HepG2 (cell line): ENCODE results near the gene MFAP4. TPM values are rescaled to one million over a fixed set of nuclear protein-coding genes. Genes with fewer than 3 reads are reported as not detected.

Experiments
- ATAC-seq: fragments of 200-7000 bp; cut with Tn5 transposase; 3 replicates; pipeline ENCODE4 v1.9.1; 2020; ENCODE audit warnings: mild to moderate bottlenecking, moderate library complexity
- BruUV-seq: library from RNA; stranded (reverse); fragments of 400-500 nt; replicated peaks from 2 replicates; lab custom pipeline; 2021; lab: Mats Ljungman, UMichigan
- CTCF ChIA-PET: fragments of 300-600 bp; formaldehyde crosslinking; extraction: SDS; loops from one replicate; lab custom pipeline; 2021; ENCODE audit warnings: low total read pairs, inconsistent platforms, low intra/inter-chr PET ratio; lab: Yijun Ruan, JAX
- POLR2A ChIA-PET: fragments of 350-600 bp; sonication (Branson Sonifier 250); formaldehyde crosslinking; loops from one replicate; lab custom pipeline; 2020; ENCODE audit warnings: antibody characterized with exemption, inconsistent platforms; lab: Yijun Ruan, JAX
- DNase-seq: peaks from one replicate; pipeline ENCODE4 v3.0.0-alpha.2; 2015; ENCODE audit warnings: low spot score
- FAIRE-seq: peaks from 3 replicates; lab custom pipeline; 2011; peaks lifted over from hg19 to GRCh38; lab: Jason Lieb, UNC
- H2AFZ ChIP-seq: one replicate; pipeline ENCODE4 v1.6.1; 2011; ENCODE audit warnings: low read length, inconsistent platforms
- H3K27ac ChIP-seq: fragments of 300-600 bp; 3 replicates; pipeline ENCODE4 v1.8.0; 2011; ENCODE audit warnings: mixed run types, mild to moderate bottlenecking, mixed read lengths, low read length, inconsistent platforms; ENCODE audit not compliant: insufficient read depth; ENCODE audit errors: extremely low read length
- H3K27me3 ChIP-seq, 2 experiments: fragments of 200-600 bp in 1 of 2; 2 replicates in 1 of 2; 3 replicates in 1 of 2; pipeline versions ENCODE4 v1.6.0 to v1.8.0; 2011; ENCODE audit warnings: low read length in 2 of 2, mild to moderate bottlenecking in 2 of 2, moderate library complexity in 2 of 2, inconsistent platforms in 1 of 2; ENCODE audit not compliant: insufficient read depth in 2 of 2, control insufficient read depth in 1 of 2
- H3K36me3 ChIP-seq, 2 experiments: fragments of 200-600 bp in 1 of 2; replicated peaks in 1 of 2; 2 replicates in 1 of 2; 3 replicates in 1 of 2; pipeline versions ENCODE4 v1.5.1 to v1.8.0; 2011; ENCODE audit warnings: low read length in 2 of 2, inconsistent platforms in 1 of 2; ENCODE audit not compliant: insufficient read depth in 2 of 2, control insufficient read depth in 1 of 2
- H3K4me1 ChIP-seq: 2 replicates; pipeline ENCODE4 v1.5.1; 2012; ENCODE audit warnings: low read length, inconsistent platforms; ENCODE audit not compliant: insufficient read depth
- H3K4me2 ChIP-seq: 2 replicates; pipeline ENCODE4 v1.6.0; 2011; ENCODE audit warnings: low read depth, low read length, inconsistent platforms
- H3K4me3 ChIP-seq, 3 experiments: fragments of 200-600 bp in 1 of 3; sonication (generic), shearing (Covaris generic) in 1 of 3; replicated peaks in 1 of 3; 2 replicates each; pipeline ENCODE4 v1.5.1; 2011 to 2016; ENCODE audit warnings: low read length in 3 of 3, inconsistent platforms in 2 of 3, low read depth in 2 of 3, mild to moderate bottlenecking in 2 of 3, control low read depth in 1 of 3, mixed read lengths in 1 of 3; ENCODE audit not compliant: insufficient read depth in 1 of 3
- H3K79me2 ChIP-seq: one replicate; pipeline ENCODE4 v1.6.1; 2011; ENCODE audit warnings: low read length, inconsistent platforms; ENCODE audit not compliant: insufficient read depth
- H3K9ac ChIP-seq: 2 replicates; pipeline ENCODE4 v1.6.0; 2011; ENCODE audit warnings: mild to moderate bottlenecking, low read depth, low read length, inconsistent platforms; ENCODE audit not compliant: insufficient read depth
- H3K9me3 ChIP-seq: 2 replicates; pipeline ENCODE4 v1.5.1; 2012; ENCODE audit warnings: mild to moderate bottlenecking, low read length
- H4K20me1 ChIP-seq: 2 replicates; pipeline ENCODE4 v1.6.0; 2011; ENCODE audit warnings: inconsistent platforms, mild to moderate bottlenecking, low read length, moderate library complexity; ENCODE audit not compliant: insufficient read depth
- ARID3A ChIP-seq: IDR thresholded peaks from 2 replicates; pipeline ENCODE4 v1.6.1; 2012; ENCODE audit warnings: low read depth, low read length, improper control_type of control experiment
- ARID4A ChIP-seq: sonication (generic); formaldehyde crosslinking; IDR thresholded peaks from 2 replicates; pipeline ENCODE4 v1.5.0; 2020; ENCODE audit warnings: mild to moderate bottlenecking, missing genetic modification reagents, borderline replicate concordance
- FUBP1 ChIP-seq: sonication (generic); formaldehyde crosslinking; IDR thresholded peaks from 2 replicates; pipeline ENCODE4 v1.5.1; 2020; ENCODE audit warnings: missing genetic modification reagents, mild to moderate bottlenecking, borderline replicate concordance
- HNRNPLL ChIP-seq: fragments of 200-400 bp; formaldehyde crosslinking; IDR thresholded peaks from 2 replicates; pipeline ENCODE4 v1.6.1; 2017; ENCODE audit warnings: mild to moderate bottlenecking, low read depth, low read length; ENCODE audit not compliant: poor library complexity, severe bottlenecking
- IKZF5 ChIP-seq: IDR thresholded peaks from 2 replicates; pipeline ENCODE4 v1.6.1; 2018; ENCODE audit warnings: missing genetic modification reagents, mild to moderate bottlenecking, missing compliant biosample characterization
- KLF6 ChIP-seq: IDR thresholded peaks from 2 replicates; pipeline ENCODE4 v1.8.0; 2016; ENCODE audit warnings: missing biosample characterization, missing genetic modification reagents
- MXD3 ChIP-seq: IDR thresholded peaks from 2 replicates; pipeline ENCODE4 v1.6.1; 2016; ENCODE audit warnings: mild to moderate bottlenecking, missing biosample characterization, missing genetic modification reagents
- NFE2 ChIP-seq: sonication (generic); formaldehyde crosslinking; IDR thresholded peaks from 2 replicates; pipeline ENCODE4 v1.4.0; 2020; ENCODE audit warnings: missing genetic modification reagents
- TCF12 ChIP-seq, 2 experiments: fragments of 450-650 bp in 1 of 2; sonication (generic) in 1 of 2; formaldehyde crosslinking in 1 of 2; IDR thresholded peaks; 2 replicates each; pipeline versions ENCODE4 v1.6.1 to v1.8.0; 2017 to 2022; ENCODE audit warnings: antibody characterized with exemption in 1 of 2, mild to moderate bottlenecking in 1 of 2, missing genetic modification reagents in 1 of 2, moderate library complexity in 1 of 2
- TRIM24 ChIP-seq: sonication (generic); formaldehyde crosslinking; IDR thresholded peaks from 2 replicates; pipeline ENCODE4 v1.8.0; 2022; ENCODE audit warnings: mild to moderate bottlenecking, missing genetic modification reagents
- ZNF276 ChIP-seq: sonication (generic); formaldehyde crosslinking; IDR thresholded peaks from 2 replicates; pipeline ENCODE4 v1.4.0; 2020; ENCODE audit warnings: mild to moderate bottlenecking, low read depth, missing genetic modification reagents
- ZNF282 ChIP-seq: fragments of 450-650 bp; IDR thresholded peaks from 2 replicates; pipeline ENCODE4 v1.6.1; 2018; ENCODE audit not compliant: partially characterized antibody
- WGBS: methylation state at CpG from one replicate; pipeline ENCODE4 v1.1.6; 2017; ENCODE audit warnings: low lambda C conversion rate; 5-methylcytosine and 5-hydroxymethylcytosine counted together
- in situ Hi-C: cut with HindIII; loops from 2 replicates; pipeline ENCODE4 v1.10.0; 2017; ENCODE audit warnings: low pct_unique_long_range_greater_than_20kb; ENCODE audit not compliant: extremely low pct_ligation_motif_present
- intact Hi-C: fragments of 100-400 bp; cut with micrococcal nuclease; formaldehyde crosslinking; loops from one replicate; pipeline ENCODE4 v1.10.0; 2022; ENCODE audit not compliant: unreplicated experiment
- polyA plus RNA-seq, 8 experiments: library from polyadenylated mRNA; depleted of rRNA in 3 of 8; stranded (reverse) in 7 of 8; unstranded in 1 of 8; fragments of >200 nt; fragmentation: Illumina TruSeq in 4 of 8; extraction: Trizol in 4 of 8; gene quantifications; 2 replicates each; pipeline versions ENCODE4 v1.2.1 to v1.2.3, GENCODE V29; 2011 to 2016; ENCODE audit warnings: low read depth in 4 of 8, missing spikeins in 1 of 8, mixed read lengths in 1 of 8; ENCODE audit not compliant: insufficient read depth in 1 of 8
- total RNA-seq, 5 experiments: library from RNA; depleted of rRNA; stranded (reverse); fragments of >200 nt; fragmentation: Illumina TruSeq; extraction: Trizol; gene quantifications; 2 replicates each; pipeline ENCODE4 v1.2.3, GENCODE V29; 2016; ENCODE audit warnings: low read depth in 1 of 5

Gene MFAP4
- total and polyA plus RNA-seq, 2 of the 13 experiments (the other 11 are each of a cell fraction or from before 2014, with no cell fraction given), result 0.08 TPM; not detected in 1

- Histone ChIP-seq H3K4me2 (no peak overlapping the region), H2AFZ (no peak overlapping the region), H3K9ac (no peak overlapping the region), H3K27ac (no peak overlapping the region), H3K4me3 (no peak overlapping the region), H3K27me3 (no peaks in the 10 kb centered on the region), H3K36me3 (no peaks in the 10 kb centered on the region; a peak in 1 of 5 replicates), H3K79me2 (no peaks in the 10 kb centered on the region), H4K20me1 (no peaks in the 10 kb centered on the region), H3K9me3 (no peaks in the 10 kb centered on the region), H3K4me1 (peaks cover 48% of the 10 kb centered on the region)
- DNase-seq (no peak), ATAC-seq (no peak), FAIRE-seq (no peak)
- intact Hi-C loops, result no loop called here
- TF ChIP-seq ZNF276 (CRISPR knock-in tag) (no peak), IKZF5 (CRISPR knock-in tag) (no peak), FUBP1 (CRISPR knock-in tag) (no peak), MXD3 (CRISPR knock-in tag) (no peak), HNRNPLL (no peak), NFE2 (CRISPR knock-in tag) (no peak), ARID4A (CRISPR knock-in tag) (no peak), ZNF282 (no peak), KLF6 (CRISPR knock-in tag) (no peak), TRIM24 (CRISPR knock-in tag) (no peak), ARID3A (no peak), TCF12 (IDR thresholded peaks at IDR 0.05) (no peak), TCF12 (CRISPR knock-in tag; IDR thresholded peaks at IDR 0.05) (no peak)
- in situ Hi-C loops, result no loop called here
- BruUV-seq, result no TSS peak
- CTCF ChIA-PET, result no interaction called here
- POLR2A ChIA-PET, result interaction anchor here (2.7 kb wide), 1 partner anchor 7 kb away, joined by 29 read pairs; the partner anchor contains the start of gene MAPK7
- no CpG with 5 or more reads among the region's 7 CpGs for WGBS
Measured at GRCh38 chr17:19370493-19370960, 16.5 kb downstream of the MFAP4 start.
